SK-N-SH (cell line): Measurements from ENCODE around the gene ESRRG. TPM values are rescaled to one million over a fixed set of nuclear protein-coding genes. Genes with fewer than 3 reads are reported as not detected.
A peak's percentile ranks its signal among the peaks of the same experiment; 100 is the strongest.

ENCODE experiments used
- CTCF ChIA-PET: fragments of 300-600, 350-600 bp; formaldehyde crosslinking; extraction: SDS; loops from one replicate; lab custom pipeline; 2021; lab: Yijun Ruan, JAX
- POLR2A ChIA-PET: fragments of 350-600 bp; sonication (Branson Sonifier 250); formaldehyde crosslinking; extraction: SDS; loops from one replicate; lab custom pipeline; 2020; ENCODE audit warnings: antibody characterized with exemption, inconsistent platforms; lab: Yijun Ruan, JAX
- DNase-seq: peaks from one replicate; pipeline ENCODE4 v3.0.0; 2012
- H2AFZ ChIP-seq: fragments of 200-600 bp; sonication (generic); 2 replicates; pipeline ENCODE4 v1.8.1; 2016; ENCODE audit warnings: antibody characterized with exemption, mild to moderate bottlenecking, low read depth
- H3F3A ChIP-seq: fragments of 200-600 bp; sonication (generic); replicated peaks from 2 replicates; pipeline ENCODE3; 2016; ENCODE audit warnings: antibody characterized with exemption, mild to moderate bottlenecking; ENCODE audit not compliant: insufficient read depth
- H3K27ac ChIP-seq, 2 experiments: fragments of 200-500 bp in 1 of 2; fragments of 200-600 bp in 1 of 2; sonication (Bioruptor generic) in 1 of 2; sonication (generic), shearing (Covaris generic) in 1 of 2; 2 replicates each; pipeline versions ENCODE4 v1.5.1 to v1.6.1; 2014 to 2016; ENCODE audit warnings: low read depth in 2 of 2, inconsistent platforms in 1 of 2, low read length in 1 of 2, mild to moderate bottlenecking in 1 of 2, mixed read lengths in 1 of 2
- H3K27me3 ChIP-seq: fragments of 200-600 bp; sonication (generic), shearing (Covaris generic); 2 replicates; pipeline ENCODE4 v1.6.1; 2016; ENCODE audit warnings: mixed run types; ENCODE audit not compliant: insufficient read depth
- H3K36me3 ChIP-seq, 2 experiments: fragments of 200-500 bp in 1 of 2; fragments of 200-600 bp in 1 of 2; sonication (Bioruptor generic) in 1 of 2; sonication (generic) in 1 of 2; replicated peaks in 1 of 2; 2 replicates each; pipeline versions ENCODE3 to v1.5.1; 2014 to 2016; ENCODE audit warnings: low read length in 1 of 2, mild to moderate bottlenecking in 1 of 2; ENCODE audit not compliant: insufficient read depth in 2 of 2, control insufficient read depth in 1 of 2
- H3K4me1 ChIP-seq, 2 experiments: fragments of 200-500 bp in 1 of 2; fragments of 200-600 bp in 1 of 2; sonication (Bioruptor generic) in 1 of 2; sonication (generic), shearing (Covaris generic) in 1 of 2; 2 replicates each; pipeline versions ENCODE4 v1.5.1 to v1.6.1; 2014 to 2016; ENCODE audit warnings: low read depth in 1 of 2, low read length in 1 of 2, mixed run types in 1 of 2; ENCODE audit not compliant: insufficient read depth in 2 of 2, control insufficient read depth in 1 of 2
- H3K4me2 ChIP-seq: fragments of 200-600 bp; sonication (generic), shearing (Covaris generic); 2 replicates; pipeline ENCODE4 v1.6.1; 2017; ENCODE audit warnings: mixed run types
- H3K4me3 ChIP-seq, 2 experiments: fragments of 200-500 bp in 1 of 2; fragments of 200-600 bp in 1 of 2; sonication (Bioruptor generic) in 1 of 2; sonication (generic), shearing (Covaris generic) in 1 of 2; 2 replicates each; pipeline versions ENCODE4 v1.5.1 to v1.8.1; 2014 to 2016; ENCODE audit warnings: low read depth in 2 of 2, inconsistent platforms in 1 of 2, low read length in 1 of 2, mild to moderate bottlenecking in 1 of 2, mixed read lengths in 1 of 2, moderate library complexity in 1 of 2
- H3K79me2 ChIP-seq: fragments of 200-600 bp; sonication (generic); 2 replicates; pipeline ENCODE4 v1.8.1; 2017; ENCODE audit warnings: mild to moderate bottlenecking; ENCODE audit not compliant: insufficient read depth
- H3K9ac ChIP-seq: fragments of 200-600 bp; sonication (generic); 2 replicates; pipeline ENCODE4 v1.6.1; 2017; ENCODE audit warnings: mixed run types
- H3K9me2 ChIP-seq: fragments of 200-600 bp; sonication (generic); 2 replicates; pipeline ENCODE4 v1.6.1; 2017; ENCODE audit warnings: mixed run types
- H3K9me3 ChIP-seq: fragments of 200-600 bp; sonication (generic); 2 replicates; pipeline ENCODE4 v1.6.1; 2017; ENCODE audit warnings: mixed run types, mild to moderate bottlenecking, moderate library complexity
- H4K20me1 ChIP-seq: fragments of 200-600 bp; sonication (generic); 2 replicates; pipeline ENCODE4 v1.6.1; 2017; ENCODE audit warnings: mild to moderate bottlenecking, mixed run types; ENCODE audit not compliant: insufficient read depth
- CHD2 ChIP-seq: fragments of 150-350 bp; IDR thresholded peaks from 2 replicates; pipeline ENCODE4 v1.6.1; 2018; ENCODE audit warnings: low read length; ENCODE audit not compliant: partially characterized antibody
- CTCF ChIP-seq: fragments of 200-600 bp; sonication (generic); IDR thresholded peaks from 2 replicates; pipeline ENCODE4 v1.6.1; 2017; ENCODE audit warnings: antibody characterized with exemption, mild to moderate bottlenecking, moderate library complexity
- EP300 ChIP-seq, 2 experiments: IDR thresholded peaks; 2 replicates each; pipeline versions ENCODE4 v1.4.0 to v1.6.1; 2012; ENCODE audit warnings: borderline replicate concordance in 1 of 2, low read depth in 1 of 2, low read length in 1 of 2
- EZH2phosphoT487 ChIP-seq: fragments of 200-600 bp; sonication (generic); IDR thresholded peaks from 2 replicates; pipeline ENCODE4 v1.6.1; 2017; ENCODE audit warnings: low read depth, mixed run types, mild to moderate bottlenecking, antibody characterized with exemption, moderate library complexity, borderline replicate concordance
- FOSL2 ChIP-seq: IDR thresholded peaks from 2 replicates; pipeline ENCODE4 v1.4.0; 2012; ENCODE audit warnings: low read depth, mild to moderate bottlenecking, moderate library complexity, borderline replicate concordance
- FOXM1 ChIP-seq: IDR thresholded peaks from 2 replicates; pipeline ENCODE4 v1.4.0; 2012; ENCODE audit warnings: low read depth, mild to moderate bottlenecking
- GATA2 ChIP-seq: sonication (generic); formaldehyde crosslinking; IDR thresholded peaks from 2 replicates; pipeline ENCODE4 v1.5.0; 2020; ENCODE audit warnings: mild to moderate bottlenecking, missing genetic modification reagents
- JUND ChIP-seq: IDR thresholded peaks from 2 replicates; pipeline ENCODE4 v1.4.0; 2012
- NRF1 ChIP-seq: IDR thresholded peaks from 2 replicates; pipeline ENCODE4 v1.6.1; 2012; ENCODE audit warnings: low read depth, mild to moderate bottlenecking, low read length
- PBX3 ChIP-seq: IDR thresholded peaks from 2 replicates; pipeline ENCODE4; 2012
- RAD21 ChIP-seq: IDR thresholded peaks from 2 replicates; pipeline ENCODE4 v1.6.1; 2012; ENCODE audit warnings: mild to moderate bottlenecking, low read length
- TCF12 ChIP-seq: IDR thresholded peaks from 2 replicates; pipeline ENCODE4 v1.4.0; 2012
- TEAD4 ChIP-seq: IDR thresholded peaks from 2 replicates; pipeline ENCODE4 v1.4.0; 2012; ENCODE audit warnings: mild to moderate bottlenecking, borderline replicate concordance; ENCODE audit not compliant: insufficient read depth
- USF1 ChIP-seq: IDR thresholded peaks from 2 replicates; pipeline ENCODE4 v1.4.0; 2012; ENCODE audit warnings: low read depth, borderline replicate concordance
- YY1 ChIP-seq: IDR thresholded peaks from 2 replicates; pipeline ENCODE4 v1.4.0; 2012; ENCODE audit warnings: low read depth, mild to moderate bottlenecking
- WGBS: methylation state at CpG from one replicate; pipeline ENCODE4 v1.1.6; 2017; ENCODE audit warnings: low lambda C conversion rate; 5-methylcytosine and 5-hydroxymethylcytosine counted together
- polyA plus RNA-seq, 3 experiments: library from polyadenylated mRNA; depleted of rRNA; stranded (reverse); fragments of >200 nt; gene quantifications; 2 replicates each; pipeline ENCODE4 v1.2.3, GENCODE V29; 2012
- TF ChIP-seq, protein P1 (sequence below): fragments of 150-350 bp; IDR thresholded peaks from 2 replicates; pipeline ENCODE4 v1.6.1; 2017; ENCODE audit warnings: antibody characterized with exemption, low read length, low read depth, borderline replicate concordance

The ESRRG gene
- polyA plus RNA-seq, 1 of the 3 experiments (the other 2 are of a cell fraction) = 0.26 TPM

DNA sequence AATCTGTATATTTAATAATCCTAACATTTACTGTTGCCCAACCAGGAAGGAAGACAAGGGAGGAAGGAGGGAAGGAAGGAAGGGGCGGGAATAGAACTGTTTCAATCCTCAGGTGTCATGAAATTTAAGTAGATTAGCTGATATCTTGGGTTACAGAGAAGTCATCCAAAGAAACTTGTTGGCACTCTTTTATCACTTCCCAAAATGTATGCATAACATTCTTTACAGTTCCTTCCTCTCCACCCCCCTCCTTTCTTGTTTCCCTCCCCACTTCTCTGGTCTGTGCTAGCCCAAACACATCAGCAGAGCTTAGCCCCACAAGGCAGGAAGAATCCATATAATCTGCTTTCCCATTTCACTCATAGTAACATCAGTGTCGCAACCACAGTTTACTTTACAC lies 110.9 kb downstream of the ESRRG start:
- Histone ChIP-seq H3K27ac (no peak overlapping the region), H3K4me3 (no peak overlapping the region), H3K9me3 (no peaks in the 10 kb centered on the region), H3K36me3 (no peaks in the 10 kb centered on the region), H3K4me2 (no peak overlapping the region), H3K4me1 (peaks cover 0 to 15% of the 10 kb centered on the region in 2 experiments; a peak in 2 of 4 replicates), H3K79me2 (no peaks in the 10 kb centered on the region), H2AFZ (no peak overlapping the region), H3F3A (no peaks in the 10 kb centered on the region), H4K20me1 (no peaks in the 10 kb centered on the region)
- 89% methylated on average over 2 of the region's 2 CpGs for WGBS
- DNase-seq = no peak
- CTCF ChIA-PET = no interaction called here
- POLR2A ChIA-PET = no interaction called here
- TF ChIP-seq FOSL2 (no peak), YY1 (no peak), EP300 (IDR thresholded peaks at IDR 0.05; ENCODE audit: borderline replicate concordance in 1 of 2, low read depth in 1 of 2, low read length in 1 of 2) (no peak), TEAD4 (no peak), EZH2phosphoT487 (no peak), JUND (no peak), PBX3 (no peak), TCF12 (no peak), CTCF (no peak)
- TF ChIP-seq, protein P1, sequence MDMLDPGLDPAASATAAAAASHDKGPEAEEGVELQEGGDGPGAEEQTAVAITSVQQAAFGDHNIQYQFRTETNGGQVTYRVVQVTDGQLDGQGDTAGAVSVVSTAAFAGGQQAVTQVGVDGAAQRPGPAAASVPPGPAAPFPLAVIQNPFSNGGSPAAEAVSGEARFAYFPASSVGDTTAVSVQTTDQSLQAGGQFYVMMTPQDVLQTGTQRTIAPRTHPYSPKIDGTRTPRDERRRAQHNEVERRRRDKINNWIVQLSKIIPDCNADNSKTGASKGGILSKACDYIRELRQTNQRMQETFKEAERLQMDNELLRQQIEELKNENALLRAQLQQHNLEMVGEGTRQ = no peak
- TF ChIP-seq, all 33 proteins: peak for 0
- Histone ChIP-seq H3K27me3 (no peaks in the 10 kb centered on the region), H3K9ac (no peak overlapping the region), H3K9me2 (no peaks in the 10 kb centered on the region)

- CTCF ChIA-PET = interaction anchor here (1.4 to 1.5 kb wide), 2 partner anchors 11 to 115 kb away, joined by 3 to 4 read pairs; no protein-coding TSS in a partner anchor
Measured at GRCh38 chr1:216607067-216607697, 116.0 kb downstream of the ESRRG start.

More at GRCh38 chr1:216607067-216607697, 116.0 kb downstream of the ESRRG start:
- H3K79me2 ChIP-seq = no peaks in the 10 kb centered on the region
- H3K9ac ChIP-seq = no peak overlapping the region
- POLR2A ChIA-PET = no interaction called here
- WGBS = 72% methylated on average over 5 of the region's 5 CpGs
- H4K20me1 ChIP-seq = no peaks in the 10 kb centered on the region
- H3K4me1 ChIP-seq = peaks cover 0 to 31% of the 10 kb centered on the region in 2 experiments; a peak in 2 of 4 replicates
- H3K36me3 ChIP-seq = no peaks in the 10 kb centered on the region
- H3K27me3 ChIP-seq = no peaks in the 10 kb centered on the region
- no peak for DNase-seq
- H3F3A ChIP-seq = no peaks in the 10 kb centered on the region
- TF ChIP-seq NRF1 (no peak), EP300 (IDR thresholded peaks at IDR 0.05; ENCODE audit: borderline replicate concordance in 1 of 2, low read depth in 1 of 2, low read length in 1 of 2) (no peak), CHD2 (no peak), TEAD4 (no peak), CTCF (no peak), EZH2phosphoT487 (no peak), RAD21 (no peak), FOXM1 (no peak), USF1 (no peak), GATA2 (CRISPR knock-in tag) (no peak)
- peak overlapping the region in 1 of 2 experiments; percentile 56; a peak in 1 of 4 replicates for H3K27ac ChIP-seq
- no peak overlapping the region for H2AFZ ChIP-seq
- H3K9me2 ChIP-seq = no peaks in the 10 kb centered on the region
- H3K4me2 ChIP-seq = no peak overlapping the region
- no peak overlapping the region for H3K4me3 ChIP-seq
- H3K9me3 ChIP-seq = no peaks in the 10 kb centered on the region
